ENCODE measurements around the gene EDDM13. TPM values are rescaled to one million over a fixed set of nuclear protein-coding genes. Genes with fewer than 3 reads are reported as not detected.
"Not testable (repeated sequence)": the region's sequence is repeated elsewhere in the genome, so short reads cannot be mapped to it uniquely, and the experiment has no call there.

EDDM13 gene
- total and polyA plus RNA-seq, 7 experiments from 2014 or later: 1.3 to 3.0 TPM; not detected in 5

- H3K27me3 ChIP-seq (ENCODE audit: control insufficient read depth in 2 of 2, insufficient read depth in 2 of 2, low read length in 2 of 2); H3K4me1 Mint-ChIP-seq; H3K4me1 ChIP-seq (ENCODE audit: control insufficient read depth in 2 of 2, insufficient read depth in 2 of 2, low read length in 2 of 2); ATAC-seq; CTCF ChIA-PET; H3K4me3 Mint-ChIP-seq; intact Hi-C loops (cut with micrococcal nuclease); H3K36me3 ChIP-seq (ENCODE audit: control insufficient read depth in 2 of 3, insufficient read depth in 3 of 3, low read length in 3 of 3); H3K9me3 ChIP-seq (ENCODE audit: control insufficient read depth in 2 of 3, low read length in 3 of 3); H3K4me3 ChIP-seq (ENCODE audit: low read length); DNase-seq; H3K27ac Mint-ChIP-seq; POLR2A ChIA-PET; H3K27ac ChIP-seq (ENCODE audit: low read depth, low read length): not testable (repeated sequence)
- Mint-ChIP-seq H3K27me3 (peaks cover 0 to 23% (median 11%) of the 10 kb centered on the region in 5 donors), H3K36me3 (peaks cover 0 to 17% (median 11%) of the 10 kb centered on the region in 5 donors), H3K9me3 (peaks cover 4 to 70% (median 18%) of the 10 kb centered on the region in 11 donors)
Observed at GRCh38 chr19:56337077-56337476, 64.5 kb downstream of the EDDM13 start.

- H3K4me1 Mint-ChIP-seq; H3K27me3 ChIP-seq (ENCODE audit: control insufficient read depth in 2 of 2, insufficient read depth in 2 of 2, low read length in 2 of 2); H3K4me1 ChIP-seq (ENCODE audit: control insufficient read depth in 2 of 2, insufficient read depth in 2 of 2, low read length in 2 of 2); H3K27ac ChIP-seq (ENCODE audit: low read depth, low read length); H3K9me3 ChIP-seq (ENCODE audit: control insufficient read depth in 2 of 3, low read length in 3 of 3); H3K36me3 ChIP-seq (ENCODE audit: control insufficient read depth in 2 of 3, insufficient read depth in 3 of 3, low read length in 3 of 3); H3K27ac Mint-ChIP-seq; intact Hi-C loops (cut with micrococcal nuclease); H3K4me3 Mint-ChIP-seq; POLR2A ChIA-PET; DNase-seq; H3K4me3 ChIP-seq (ENCODE audit: low read length); ATAC-seq: not testable (repeated sequence)
- Mint-ChIP-seq H3K9me3 (peaks cover 4 to 69% (median 22%) of the 10 kb centered on the region in 11 donors), H3K36me3 (peaks cover 0 to 22% (median 14%) of the 10 kb centered on the region in 5 donors), H3K27me3 (peaks cover 0 to 32% (median 14%) of the 10 kb centered on the region in 5 donors)
- CTCF ChIA-PET: interaction anchor here (1.6 kb wide), 1 partner anchor 86 kb away, joined by 5 read pairs; no protein-coding TSS in a partner anchor
Observed at GRCh38 chr19:56339031-56339430, 66.5 kb downstream of the EDDM13 start.

GRCh38 chr19:56341948-56342347 is 69.4 kb downstream of the EDDM13 start:
- Histone ChIP-seq H3K9me3 (ENCODE audit: control insufficient read depth in 2 of 3, low read length in 3 of 3) (peaks cover 0 to 8% (median 0%) of the 10 kb centered on the region in 3 experiments), H3K4me3 (ENCODE audit: low read length) (no peak overlapping the region), H3K4me1 (ENCODE audit: control insufficient read depth in 2 of 2, insufficient read depth in 2 of 2, low read length in 2 of 2) (no peaks in the 10 kb centered on the region), H3K27ac (ENCODE audit: low read depth, low read length) (no peak overlapping the region), H3K27me3 (ENCODE audit: control insufficient read depth in 2 of 2, insufficient read depth in 2 of 2, low read length in 2 of 2) (no peaks in the 10 kb centered on the region), H3K36me3 (ENCODE audit: control insufficient read depth in 2 of 3, insufficient read depth in 3 of 3, low read length in 3 of 3) (no peaks in the 10 kb centered on the region)
- POLR2A ChIA-PET: no interaction called here
- Mint-ChIP-seq H3K9me3 (peaks cover 4 to 56% (median 22%) of the 10 kb centered on the region in 11 donors), H3K27me3 (peaks cover 0 to 32% (median 14%) of the 10 kb centered on the region in 5 donors), H3K27ac (no peak overlapping the region), H3K4me1 (no peaks in the 10 kb centered on the region), H3K4me3 (no peak overlapping the region), H3K36me3 (peaks cover 0 to 22% (median 14%) of the 10 kb centered on the region in 5 donors)
- intact Hi-C loops (cut with micrococcal nuclease): no loop called here
- CTCF ChIA-PET: no interaction called here
- ATAC-seq: no peak
- no peak for DNase-seq

- H3K27me3 ChIP-seq (ENCODE audit: control insufficient read depth in 2 of 2, insufficient read depth in 2 of 2, low read length in 2 of 2): no peaks in the 10 kb centered on the region
- peaks cover 0 to 8% (median 0%) of the 10 kb centered on the region in 3 experiments for H3K9me3 ChIP-seq (ENCODE audit: control insufficient read depth in 2 of 3, low read length in 3 of 3)
- intact Hi-C loops (cut with micrococcal nuclease): no loop called here
- Mint-ChIP-seq H3K27ac (no peak overlapping the region), H3K4me1 (peaks cover 0 to 5% (median 0%) of the 10 kb centered on the region in 7 donors), H3K4me3 (no peak overlapping the region), H3K27me3 (peaks cover 0 to 12% (median 5%) of the 10 kb centered on the region in 5 donors), H3K9me3 (peaks cover 0 to 18% (median 9%) of the 10 kb centered on the region in 11 donors), H3K36me3 (peaks cover 0 to 11% (median 2%) of the 10 kb centered on the region in 5 donors)
- H3K36me3 ChIP-seq (ENCODE audit: control insufficient read depth in 2 of 3, insufficient read depth in 3 of 3, low read length in 3 of 3): no peaks in the 10 kb centered on the region
- DNase-seq (no peak), ATAC-seq (no peak)
- POLR2A ChIA-PET: no interaction called here
- H3K27ac ChIP-seq (ENCODE audit: low read depth, low read length): no peak overlapping the region
- CTCF ChIA-PET: interaction anchor here (0.6 kb wide), 1 partner anchor 277 kb away, joined by 5 read pairs; no protein-coding TSS in a partner anchor
- H3K4me3 ChIP-seq (ENCODE audit: low read length): no peak overlapping the region
- no peaks in the 10 kb centered on the region for H3K4me1 ChIP-seq (ENCODE audit: control insufficient read depth in 2 of 2, insufficient read depth in 2 of 2, low read length in 2 of 2)
Observed at GRCh38 chr19:56347163-56347778, 74.7 kb downstream of the EDDM13 start.

- intact Hi-C loops (cut with micrococcal nuclease): no loop called here
- no peak overlapping the region for H3K27ac ChIP-seq (ENCODE audit: low read depth, low read length)
- peaks cover 0 to 5% (median 0%) of the 10 kb centered on the region in 7 donors for H3K4me1 Mint-ChIP-seq
- no peaks in the 10 kb centered on the region for H3K27me3 ChIP-seq (ENCODE audit: control insufficient read depth in 2 of 2, insufficient read depth in 2 of 2, low read length in 2 of 2)
- POLR2A ChIA-PET: no interaction called here
- ATAC-seq: no peak
- CTCF ChIA-PET: interaction anchor here (0.6 to 1.5 kb wide), 3 partner anchors 95 to 282 kb away, joined by 4 to 7 read pairs (median 5); no protein-coding TSS in a partner anchor
- H3K36me3 ChIP-seq (ENCODE audit: control insufficient read depth in 2 of 3, insufficient read depth in 3 of 3, low read length in 3 of 3): no peaks in the 10 kb centered on the region
- peaks cover 0 to 6% (median 0%) of the 10 kb centered on the region in 11 donors for H3K9me3 Mint-ChIP-seq
- H3K4me3 Mint-ChIP-seq: no peak overlapping the region
- no peak overlapping the region for H3K27ac Mint-ChIP-seq
- H3K36me3 Mint-ChIP-seq: no peaks in the 10 kb centered on the region
- no peak overlapping the region for H3K4me3 ChIP-seq (ENCODE audit: low read length)
- H3K9me3 ChIP-seq (ENCODE audit: control insufficient read depth in 2 of 3, low read length in 3 of 3): no peaks in the 10 kb centered on the region
- H3K27me3 Mint-ChIP-seq: peaks cover 0 to 1% (median 0%) of the 10 kb centered on the region in 5 donors
- no peak for DNase-seq
- H3K4me1 ChIP-seq (ENCODE audit: control insufficient read depth in 2 of 2, insufficient read depth in 2 of 2, low read length in 2 of 2): no peaks in the 10 kb centered on the region
Observed at GRCh38 chr19:56348289-56348877, 75.8 kb downstream of the EDDM13 start.

- Mint-ChIP-seq H3K9me3 (peaks cover 0 to 2% (median 0%) of the 10 kb centered on the region in 11 donors), H3K27ac (peak overlapping the region in 1 of 9 donors; percentile 44), H3K4me1 (peaks cover 0 to 5% (median 0%) of the 10 kb centered on the region in 7 donors), H3K27me3 (no peaks in the 10 kb centered on the region), H3K4me3 (no peak overlapping the region), H3K36me3 (no peaks in the 10 kb centered on the region)
- DNase-seq (peak in 8 of 9 donors; percentile 21 to 61 (median 46)), ATAC-seq (peak; percentile 70)
- no peak overlapping the region for H3K4me3 ChIP-seq (ENCODE audit: low read length)
- no peak overlapping the region for H3K27ac ChIP-seq (ENCODE audit: low read depth, low read length)
- ChIA-PET CTCF (interaction anchor here (1.0 kb wide), 1 partner anchor 97 kb away, joined by 3 read pairs; no protein-coding TSS in a partner anchor), POLR2A (no interaction called here)
- no peaks in the 10 kb centered on the region for H3K36me3 ChIP-seq (ENCODE audit: control insufficient read depth in 2 of 3, insufficient read depth in 3 of 3, low read length in 3 of 3)
- intact Hi-C loops (cut with micrococcal nuclease): loop anchor here (1.0 to 5.0 kb wide), 5 partner anchors 97 to 284 kb away; no protein-coding TSS in a partner anchor
- H3K4me1 ChIP-seq (ENCODE audit: control insufficient read depth in 2 of 2, insufficient read depth in 2 of 2, low read length in 2 of 2): no peaks in the 10 kb centered on the region
- H3K27me3 ChIP-seq (ENCODE audit: control insufficient read depth in 2 of 2, insufficient read depth in 2 of 2, low read length in 2 of 2): no peaks in the 10 kb centered on the region
- no peaks in the 10 kb centered on the region for H3K9me3 ChIP-seq (ENCODE audit: control insufficient read depth in 2 of 3, low read length in 3 of 3)
Observed at GRCh38 chr19:56350416-56351045, 78.0 kb downstream of the EDDM13 start.

Measured in naive thymus-derived CD4-positive, alpha-beta T cell (primary cell).